NCI-H187 (cell line): ENCODE measurements around the gene ACVRL1.

Experiments
- DNase-seq, 2 experiments: peaks; one replicate each; lab custom pipeline; 2025; lab: John Stamatoyannopoulos, UW

ACVRL1 gene

DNA sequence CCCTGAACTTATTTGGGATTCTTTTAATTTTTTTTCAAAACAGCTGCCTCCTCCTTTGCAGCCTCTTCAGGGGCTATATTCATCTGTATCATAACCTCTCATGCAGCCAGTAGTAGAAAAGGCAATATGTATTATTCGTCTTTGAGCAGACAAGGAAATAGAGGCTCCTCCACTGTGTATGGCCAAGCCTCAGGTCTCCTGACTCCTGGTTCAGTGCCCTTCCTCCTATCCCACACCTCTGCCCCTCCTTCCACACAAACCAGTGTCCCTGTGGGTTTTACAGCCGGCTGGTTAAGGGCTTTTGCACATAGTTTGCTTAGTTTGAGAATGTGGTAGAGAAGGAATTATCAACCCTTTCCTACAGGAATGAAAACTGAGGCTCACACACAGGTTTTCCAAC lies 8.8 kb upstream of the ACVRL1 start:
- no peak for DNase-seq

DNA sequence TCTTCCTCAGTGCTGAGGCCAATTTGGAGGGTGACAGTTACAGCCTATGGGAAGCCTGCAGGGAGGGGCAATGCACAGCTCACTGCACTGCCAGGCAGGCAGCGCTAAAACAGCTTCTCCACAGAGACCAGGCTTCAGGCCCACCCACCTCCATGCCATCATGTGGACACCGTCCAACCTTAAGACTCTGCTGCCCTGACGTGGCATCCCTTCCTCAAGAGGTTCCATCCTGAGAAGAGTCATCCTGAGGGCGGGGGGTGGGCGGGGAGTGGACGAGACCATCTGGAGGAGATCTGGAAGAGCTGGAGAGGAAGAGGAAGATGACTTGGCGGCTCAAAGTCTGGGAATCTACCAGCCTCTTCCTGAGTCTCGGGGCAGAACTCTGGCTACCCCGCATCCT lies 8.4 kb upstream of the ACVRL1 start:
- DNase-seq, result no peak

DNA sequence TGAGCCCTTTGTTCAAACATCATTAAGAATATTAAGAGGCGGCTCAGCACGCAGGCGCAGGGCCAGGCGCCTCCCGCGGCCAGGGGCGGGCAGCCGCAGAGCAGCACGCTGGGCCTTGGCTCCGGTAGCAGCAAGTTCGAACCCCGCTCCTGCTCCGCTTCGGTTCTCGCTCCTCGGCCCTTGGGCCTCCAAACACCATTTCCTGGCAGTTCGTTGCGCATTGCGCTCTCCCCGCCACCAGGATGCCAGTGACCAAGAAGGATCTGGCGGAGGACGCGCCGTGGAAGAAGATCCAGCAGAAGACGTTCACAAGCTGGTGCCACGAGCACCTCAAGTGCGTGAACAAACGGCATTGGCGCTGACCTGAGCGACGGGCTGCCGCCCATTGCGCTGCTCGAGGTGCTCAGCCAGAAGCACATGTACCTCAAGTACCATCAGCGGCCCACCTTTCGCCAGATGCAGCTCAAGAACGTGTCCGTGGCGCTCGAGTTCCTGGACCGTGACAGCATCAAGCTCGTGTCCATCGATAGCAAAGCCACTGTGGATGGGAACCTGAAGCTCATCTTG lies 6.9 kb upstream of the ACVRL1 start:
- DNase-seq, result no peak

DNA sequence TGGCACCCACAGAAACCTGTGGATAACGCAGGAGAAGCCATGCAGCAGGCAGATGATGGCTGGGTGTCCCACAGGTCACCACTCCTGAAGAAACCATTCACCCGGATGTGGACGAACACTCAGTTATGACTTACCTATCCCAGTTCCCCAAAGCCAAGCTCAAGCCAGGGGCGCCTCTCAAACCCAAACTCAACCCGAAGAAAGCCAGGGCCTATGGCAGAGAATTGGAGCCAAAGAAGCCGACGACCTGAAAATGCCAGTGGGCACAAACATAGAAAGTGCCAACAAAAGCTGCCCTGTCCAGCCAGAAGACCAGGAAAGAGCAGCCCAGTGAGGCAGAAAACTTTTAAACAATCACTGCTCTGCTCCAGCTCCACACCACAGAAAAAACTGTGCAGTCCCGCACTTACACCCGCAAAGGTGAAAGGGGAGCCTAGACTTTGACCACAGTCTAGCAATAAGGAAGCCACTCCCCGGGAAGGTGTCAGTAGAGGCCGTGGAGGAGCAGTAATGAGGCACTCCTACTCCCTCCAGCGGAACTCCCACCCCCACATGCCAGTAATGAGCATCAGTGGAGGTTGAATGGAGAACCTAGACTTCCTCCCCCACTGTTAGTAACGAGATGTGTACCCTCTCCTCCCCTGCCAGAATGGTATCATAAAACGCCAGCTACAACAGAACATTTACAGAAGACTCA lies 6.0 kb upstream of the ACVRL1 start:
- DNase-seq, result no peak

DNA sequence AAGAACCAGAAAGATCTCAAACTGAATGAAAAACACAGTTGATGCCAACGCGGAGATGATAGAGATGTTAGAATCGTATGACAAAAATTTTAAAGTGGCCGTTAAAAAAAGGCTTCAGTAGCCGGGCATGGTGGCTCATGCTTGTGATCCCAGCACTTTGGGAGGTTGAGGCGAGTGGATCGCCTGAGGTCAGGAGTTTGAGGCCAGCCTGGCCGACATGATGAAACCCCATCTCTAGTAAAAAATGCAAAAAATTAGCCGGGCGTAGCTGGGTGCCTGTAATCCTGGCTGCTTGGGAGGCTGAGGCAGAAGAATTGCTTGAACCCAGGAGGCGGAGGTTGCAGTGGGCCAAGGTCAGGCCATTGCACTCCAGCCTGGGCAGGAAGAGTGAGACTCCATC lies 5.4 kb upstream of the ACVRL1 start:
- no peak for DNase-seq

DNA sequence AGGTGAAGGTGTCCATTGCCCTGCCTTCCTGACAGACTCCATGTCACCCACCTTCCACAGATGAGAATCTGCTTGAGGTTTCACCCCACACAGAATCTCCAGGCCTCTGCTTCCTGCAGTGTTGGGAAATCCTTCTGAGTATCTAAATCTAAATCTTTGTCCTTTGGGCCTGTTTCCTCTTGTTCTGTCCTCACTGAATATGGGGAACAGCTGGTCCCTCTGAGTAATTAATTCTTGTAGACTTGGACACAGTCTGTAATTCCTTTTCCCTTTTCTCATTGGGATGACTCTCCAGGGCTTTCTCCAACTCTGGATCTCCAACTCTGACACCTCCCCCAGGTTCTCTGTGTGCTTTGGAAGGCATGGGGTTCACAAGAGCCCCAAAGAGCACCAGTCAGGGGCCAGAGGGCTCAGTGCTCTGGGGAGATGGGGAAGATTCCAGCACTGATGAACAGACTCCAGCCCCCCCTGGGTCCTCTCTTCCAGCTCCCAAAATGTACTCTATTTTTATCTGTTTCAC lies 2.3 kb upstream of the ACVRL1 start:
- no peak for DNase-seq

DNA sequence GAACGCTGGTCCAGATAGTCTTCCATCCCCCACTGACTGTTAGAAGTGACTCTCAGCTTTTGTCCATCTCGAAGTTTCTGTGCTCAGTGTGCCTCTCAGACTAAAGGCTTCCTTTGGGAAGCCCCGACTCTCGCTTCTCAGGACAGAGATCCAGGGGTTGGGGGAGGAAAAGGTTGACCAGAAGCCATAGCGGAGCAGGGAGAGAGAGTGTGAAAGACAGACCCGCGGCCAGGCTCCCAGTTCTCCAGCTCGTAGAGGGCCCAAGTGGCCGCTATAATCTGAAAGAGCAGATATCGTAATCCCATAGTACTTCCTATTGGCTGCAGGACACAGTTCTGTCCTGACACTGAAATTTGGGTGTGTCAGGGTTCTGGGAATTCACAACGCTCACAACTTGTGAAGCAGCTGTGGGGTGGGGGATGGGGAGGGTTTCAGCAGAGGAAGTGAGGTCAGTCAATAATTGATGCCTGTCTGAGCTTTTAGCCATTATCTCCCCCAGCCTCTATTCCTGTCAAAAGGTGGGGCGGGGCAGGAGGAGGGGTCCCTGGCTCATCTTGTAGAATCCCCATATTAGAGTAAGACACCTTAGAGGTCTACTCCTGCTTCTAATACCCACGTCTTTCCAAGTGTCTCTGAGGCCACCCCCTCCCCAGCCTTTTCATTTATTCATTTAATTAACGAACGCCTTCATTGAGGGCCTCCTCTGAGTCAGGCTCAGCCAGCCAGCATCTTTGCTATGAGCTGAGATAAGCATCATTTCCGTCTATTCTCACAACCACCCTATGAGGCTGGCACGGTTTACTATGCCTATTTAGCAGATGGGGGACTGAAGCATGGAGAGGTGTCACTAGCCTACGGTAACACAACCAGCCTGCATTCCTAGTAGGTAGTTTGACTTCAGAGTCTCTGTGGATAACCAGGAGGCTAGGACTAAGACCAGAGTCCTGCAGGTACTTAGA lies 1.6 kb upstream of the ACVRL1 start:
- no peak for DNase-seq

DNA sequence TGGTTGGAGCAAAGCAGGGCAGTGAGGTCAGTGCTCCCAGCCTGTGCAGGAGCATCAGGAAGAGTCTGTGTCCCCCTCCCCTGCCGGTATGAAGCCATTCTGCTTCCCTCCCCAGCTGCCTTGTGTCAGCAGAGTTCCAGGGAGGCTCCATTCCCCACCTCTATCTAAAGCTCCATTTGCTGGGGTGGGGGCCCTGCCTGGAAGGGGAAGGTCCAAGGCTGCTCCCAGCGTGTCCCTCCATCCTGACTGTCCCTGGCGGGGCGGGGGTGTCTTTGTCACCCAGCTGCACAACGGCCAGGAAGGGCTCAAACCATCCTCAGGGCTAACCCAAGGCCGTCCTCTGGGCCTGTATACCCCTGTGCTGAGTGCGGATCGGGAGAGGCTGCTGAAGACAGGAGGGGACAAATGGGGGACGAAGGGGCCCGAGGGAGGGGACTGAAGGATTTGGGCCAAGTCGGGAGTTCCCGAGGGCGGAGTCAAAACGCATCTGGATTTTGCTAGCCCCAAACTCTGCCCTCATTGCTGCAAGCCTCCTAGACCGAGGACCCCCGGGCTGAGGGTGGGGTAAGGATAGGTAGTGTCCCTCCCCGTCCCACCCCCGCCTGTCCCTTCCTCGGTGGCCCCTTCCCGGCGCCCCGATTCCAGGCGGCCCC lies 748 bp upstream of the ACVRL1 start:
- no peak for DNase-seq

DNA sequence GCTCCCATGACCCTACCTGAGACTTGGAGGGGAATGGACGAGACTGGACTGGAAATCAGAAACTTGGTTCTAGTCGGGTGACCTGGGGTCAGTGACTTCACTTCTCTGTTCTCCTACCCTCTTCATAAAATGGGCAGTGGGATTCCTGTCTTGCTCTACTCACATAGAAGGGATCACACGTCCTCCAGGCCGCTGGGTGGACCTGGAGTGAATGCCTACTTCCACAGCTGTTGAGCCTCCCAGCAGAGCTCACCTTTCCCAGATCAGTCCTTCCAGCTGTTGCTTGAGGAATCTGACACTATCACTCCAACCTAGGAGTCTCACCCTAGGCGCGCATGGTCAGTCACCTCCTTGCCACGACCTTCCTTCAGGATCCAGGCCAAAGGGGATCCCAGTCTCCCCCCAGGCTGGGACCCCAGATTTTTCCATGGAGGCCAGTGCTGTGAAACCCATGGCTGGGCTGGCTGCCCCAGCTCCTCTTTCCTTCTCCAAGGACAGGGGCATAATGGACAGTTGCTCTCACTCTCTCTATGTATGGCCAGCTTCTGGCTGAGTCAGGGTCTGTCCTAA lies 637 bp downstream of the ACVRL1 start:
- no peak for DNase-seq

DNA sequence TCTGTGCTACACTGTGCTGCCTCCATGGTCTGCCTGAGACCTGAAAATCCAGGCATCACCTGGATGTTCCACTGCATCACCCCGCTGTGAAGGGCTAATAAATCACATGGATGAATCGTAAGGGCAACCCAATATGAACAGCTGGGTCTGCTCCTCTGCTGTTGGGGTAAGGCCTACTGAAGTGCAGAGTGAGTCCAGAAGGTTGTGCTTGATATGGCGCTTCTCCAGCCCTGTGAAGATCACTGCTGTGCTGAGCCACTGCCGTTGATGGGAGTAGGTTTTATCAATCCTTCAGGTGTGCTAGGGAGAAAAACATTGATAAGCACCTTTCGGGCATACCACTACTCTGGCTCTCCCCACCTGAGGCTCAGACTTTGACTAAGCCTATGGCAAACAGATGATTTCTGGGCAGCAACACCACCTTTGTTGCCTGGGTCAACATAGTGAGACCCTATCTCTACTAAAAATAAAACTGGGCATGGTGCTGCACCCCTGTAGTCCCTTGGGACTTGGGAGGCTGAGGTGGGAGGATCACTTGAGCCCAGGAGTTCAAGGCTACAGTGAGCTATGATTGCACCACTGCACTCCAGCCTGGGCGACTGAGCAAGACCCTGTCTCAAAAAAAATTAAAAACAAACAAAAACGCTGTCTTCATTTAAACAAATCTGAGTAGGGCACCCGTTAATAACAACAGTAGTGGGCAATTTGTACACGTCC lies 1.7 kb downstream of the ACVRL1 start:
- no peak for DNase-seq

DNA sequence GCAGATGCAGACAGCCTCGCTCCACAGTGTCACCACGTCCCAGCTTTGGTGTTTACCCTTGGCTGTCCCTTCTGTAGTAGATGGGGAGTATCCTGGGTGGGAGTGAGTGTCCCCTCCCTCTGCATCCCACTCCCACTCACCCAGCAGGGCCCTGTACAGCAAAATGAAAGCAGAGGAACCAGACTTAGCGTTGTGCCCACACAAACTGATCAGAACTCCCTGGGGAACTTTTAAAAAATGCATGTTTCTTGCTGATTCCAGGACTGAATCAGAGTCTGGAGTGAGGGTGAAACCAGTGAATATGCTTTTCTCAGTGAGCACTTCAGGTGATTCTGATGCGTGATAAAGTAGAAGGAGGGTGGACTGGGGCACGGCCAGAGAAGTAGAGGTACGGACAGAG lies 2.9 kb downstream of the ACVRL1 start:
- no peak for DNase-seq

DNA sequence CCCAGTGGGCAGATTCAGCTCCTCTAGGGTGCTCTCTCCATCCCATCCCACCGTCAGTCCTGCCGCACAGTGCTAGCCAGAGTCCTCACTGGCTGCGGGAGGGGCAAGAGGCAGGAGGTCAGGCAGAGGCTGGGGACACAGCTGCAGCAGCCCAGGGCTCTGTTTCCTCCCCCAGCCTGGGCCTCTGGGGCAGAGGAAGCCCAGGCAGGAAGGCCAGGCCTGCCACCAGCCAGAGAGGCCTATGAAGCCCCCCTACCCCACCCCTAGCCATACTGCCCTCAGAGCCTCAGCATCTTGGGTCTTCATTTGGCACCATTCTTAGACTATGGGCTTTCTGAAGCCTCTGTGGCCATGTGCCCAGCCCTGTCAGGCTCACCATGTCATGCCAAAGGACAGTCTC lies 3.4 kb downstream of the ACVRL1 start:
- DNase-seq, result no peak

DNA sequence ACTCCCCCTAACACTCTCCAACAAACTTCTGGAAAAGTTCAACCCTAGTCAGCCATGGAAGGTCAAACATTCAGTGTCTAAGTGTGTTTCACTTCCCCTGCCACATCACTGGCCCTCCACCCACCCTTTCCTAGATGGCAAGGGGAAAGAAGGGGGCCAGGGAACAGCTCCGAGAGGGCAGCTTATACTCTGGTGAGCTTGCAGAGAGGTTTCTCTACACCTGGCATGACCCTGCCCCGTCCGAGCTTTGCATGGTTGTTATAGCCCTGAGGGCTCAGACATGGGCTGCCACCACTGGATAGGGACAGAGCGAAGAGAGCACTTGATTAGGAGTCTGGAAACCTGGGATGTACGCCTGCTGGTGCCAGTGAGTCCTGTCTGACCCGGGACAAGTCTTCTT lies 4.0 kb downstream of the ACVRL1 start:
- no peak for DNase-seq

DNA sequence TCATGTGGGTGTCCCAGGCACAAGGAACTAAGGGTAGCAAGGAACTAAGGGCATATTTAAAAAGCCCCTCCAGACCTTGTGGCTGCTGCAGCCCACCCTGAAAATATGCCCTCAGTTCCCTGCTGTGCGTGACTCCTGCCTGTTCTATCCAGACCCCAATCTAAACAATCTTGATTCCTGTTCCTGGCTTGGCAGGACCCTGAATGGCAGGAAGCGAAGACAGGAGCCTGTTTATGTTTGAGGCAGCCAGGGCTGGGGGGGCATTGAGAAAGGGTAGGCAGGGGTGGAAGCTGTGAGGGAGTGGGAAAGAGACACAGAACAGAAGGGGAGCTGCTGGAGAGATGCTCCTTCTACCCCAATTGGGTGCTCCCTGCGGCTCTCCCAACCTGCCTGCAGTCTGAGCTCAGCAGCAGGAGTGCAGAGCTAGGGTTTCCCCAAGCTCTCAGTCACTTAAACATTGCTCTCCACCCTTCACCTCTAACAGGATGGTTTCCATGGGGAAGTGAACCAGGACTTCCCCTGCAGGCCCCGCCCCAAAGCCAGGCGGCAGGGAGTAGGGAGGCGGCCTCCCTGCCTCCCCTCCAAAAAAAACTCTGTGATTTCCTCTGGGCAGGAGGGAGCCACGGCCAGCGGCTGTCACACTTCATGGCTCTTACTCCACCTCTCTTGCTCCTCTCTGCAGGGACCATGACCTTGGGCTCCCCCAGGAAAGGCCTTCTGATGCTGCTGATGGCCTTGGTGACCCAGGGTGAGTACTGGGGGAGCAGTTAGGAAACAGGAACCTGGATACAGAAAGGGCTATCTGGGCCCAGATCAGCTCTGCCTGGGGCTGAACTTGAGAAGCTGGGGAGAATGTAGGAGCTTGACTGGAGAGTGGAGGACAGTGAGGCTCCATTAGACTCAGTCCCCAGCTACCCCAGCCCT lies 4.7 kb downstream of the ACVRL1 start:
- DNase-seq, result no peak

DNA sequence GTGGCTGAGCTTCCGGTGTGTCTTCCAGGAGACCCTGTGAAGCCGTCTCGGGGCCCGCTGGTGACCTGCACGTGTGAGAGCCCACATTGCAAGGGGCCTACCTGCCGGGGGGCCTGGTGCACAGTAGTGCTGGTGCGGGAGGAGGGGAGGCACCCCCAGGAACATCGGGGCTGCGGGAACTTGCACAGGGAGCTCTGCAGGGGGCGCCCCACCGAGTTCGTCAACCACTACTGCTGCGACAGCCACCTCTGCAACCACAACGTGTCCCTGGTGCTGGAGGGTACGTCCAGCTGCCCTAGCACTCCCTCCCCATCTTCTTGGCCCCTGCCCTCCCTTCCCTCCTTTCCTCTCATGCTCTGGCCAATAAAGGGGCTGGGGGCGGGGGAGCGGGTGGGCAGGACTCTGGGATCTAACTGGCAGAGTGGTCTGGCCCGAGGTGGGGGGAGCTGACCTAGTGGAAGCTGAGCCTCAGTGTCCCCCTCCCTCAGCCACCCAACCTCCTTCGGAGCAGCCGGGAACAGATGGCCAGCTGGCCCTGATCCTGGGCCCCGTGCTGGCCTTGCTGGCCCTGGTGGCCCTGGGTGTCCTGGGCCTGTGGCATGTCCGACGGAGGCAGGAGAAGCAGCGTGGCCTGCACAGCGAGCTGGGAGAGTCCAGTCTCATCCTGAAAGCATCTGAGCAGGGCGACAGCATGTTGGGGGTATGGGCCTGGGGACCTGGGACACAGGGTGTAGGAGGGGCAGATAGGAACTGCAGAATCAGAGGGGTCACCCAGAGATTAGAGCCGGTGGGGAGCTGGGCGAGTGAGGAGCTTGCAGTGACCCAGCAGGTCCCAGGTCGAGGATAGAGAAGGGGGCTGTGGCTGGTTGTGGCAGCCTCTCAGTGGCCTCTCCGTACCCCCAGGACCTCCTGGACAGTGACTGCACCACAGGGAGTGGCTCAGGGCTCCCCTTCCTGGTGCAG lies 6.0 kb downstream of the ACVRL1 start:
- no peak for DNase-seq

DNA sequence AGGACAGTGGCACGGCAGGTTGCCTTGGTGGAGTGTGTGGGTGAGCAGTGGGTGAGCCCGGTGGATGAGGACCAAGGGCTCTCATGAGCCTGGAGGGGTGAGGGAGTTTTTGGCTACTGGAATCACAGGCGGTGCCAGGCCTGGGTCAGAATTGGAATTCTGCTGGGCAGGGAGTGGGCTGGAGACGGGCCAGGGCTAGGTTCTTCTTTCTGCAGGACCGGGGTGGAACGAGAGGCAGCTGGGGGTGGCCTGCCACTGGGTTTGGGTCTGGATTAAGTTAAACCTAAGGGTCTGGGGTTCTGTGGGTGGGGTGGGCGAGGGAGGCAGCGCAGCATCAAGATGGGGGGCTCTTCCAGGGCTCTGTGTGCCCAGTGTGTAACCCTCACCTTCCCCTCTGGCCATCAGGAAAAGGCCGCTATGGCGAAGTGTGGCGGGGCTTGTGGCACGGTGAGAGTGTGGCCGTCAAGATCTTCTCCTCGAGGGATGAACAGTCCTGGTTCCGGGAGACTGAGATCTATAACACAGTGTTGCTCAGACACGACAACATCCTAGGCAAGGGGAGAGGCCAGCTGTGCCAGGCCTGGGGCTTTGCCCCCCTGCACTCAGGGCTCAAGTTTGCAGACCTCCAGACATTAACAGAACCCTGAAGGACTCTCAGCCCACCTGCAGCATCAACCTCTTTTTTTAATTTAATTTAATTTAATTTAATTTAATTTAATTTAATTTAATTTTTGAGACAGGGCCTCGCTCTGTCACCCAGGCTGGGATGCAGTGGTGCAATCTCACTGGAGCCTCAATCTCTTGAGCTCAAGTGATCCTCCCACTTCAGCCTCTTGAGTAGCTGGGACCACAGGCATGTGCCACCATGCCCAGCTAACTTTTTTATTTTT lies 7.0 kb downstream of the ACVRL1 start:
- DNase-seq, result no peak

DNA sequence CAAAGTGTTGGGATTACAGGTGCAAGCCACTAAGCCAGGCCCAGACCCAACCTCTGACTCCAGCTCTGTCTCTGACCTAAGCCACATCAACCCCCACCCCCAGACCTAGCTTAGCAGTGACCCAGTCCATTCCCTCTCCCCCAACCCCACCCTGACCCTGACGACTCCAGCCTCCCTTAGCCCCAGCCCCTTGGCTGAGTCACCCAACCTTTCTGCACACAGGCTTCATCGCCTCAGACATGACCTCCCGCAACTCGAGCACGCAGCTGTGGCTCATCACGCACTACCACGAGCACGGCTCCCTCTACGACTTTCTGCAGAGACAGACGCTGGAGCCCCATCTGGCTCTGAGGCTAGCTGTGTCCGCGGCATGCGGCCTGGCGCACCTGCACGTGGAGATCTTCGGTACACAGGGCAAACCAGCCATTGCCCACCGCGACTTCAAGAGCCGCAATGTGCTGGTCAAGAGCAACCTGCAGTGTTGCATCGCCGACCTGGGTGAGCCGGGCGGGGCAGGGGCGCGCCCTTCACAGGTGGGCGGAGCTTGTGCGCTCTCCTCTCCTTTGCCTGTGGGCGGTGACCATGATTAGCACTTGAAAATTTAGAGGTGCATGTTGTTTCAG lies 7.8 kb downstream of the ACVRL1 start:
- no peak for DNase-seq

DNA sequence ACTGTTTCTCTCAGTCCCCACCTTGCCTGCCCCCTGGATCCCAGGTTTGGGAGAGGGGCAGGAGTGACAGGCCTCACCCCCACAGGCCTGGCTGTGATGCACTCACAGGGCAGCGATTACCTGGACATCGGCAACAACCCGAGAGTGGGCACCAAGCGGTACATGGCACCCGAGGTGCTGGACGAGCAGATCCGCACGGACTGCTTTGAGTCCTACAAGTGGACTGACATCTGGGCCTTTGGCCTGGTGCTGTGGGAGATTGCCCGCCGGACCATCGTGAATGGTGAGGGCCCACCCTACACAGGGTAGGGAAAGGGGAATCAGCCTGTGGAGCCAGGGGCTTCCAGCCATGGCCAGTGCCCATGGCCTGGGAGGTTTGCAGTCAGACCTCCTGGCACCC lies 8.6 kb downstream of the ACVRL1 start:
- DNase-seq, result no peak
